Nephron (organoid): ENCODE data around the gene UMPS.
A peak's percentile ranks its signal among the peaks of the same experiment; 100 is the strongest.

Source experiments
- H3K27ac Mint-ChIP-seq, 3 experiments: 2 replicates each; pipeline ENCODE4 v1.8.0; 2020; ENCODE audit warnings: mixed read lengths in 3 of 3, mild to moderate bottlenecking in 2 of 3, moderate library complexity in 1 of 3
- H3K27me3 Mint-ChIP-seq: 2 replicates; pipeline ENCODE4 v1.8.0; 2021; ENCODE audit warnings: low read depth, mild to moderate bottlenecking, moderate library complexity, mixed read lengths
- H3K36me3 Mint-ChIP-seq: 2 replicates; pipeline ENCODE4 v1.8.0; 2020; ENCODE audit warnings: low read depth, mixed read lengths
- H3K4me1 Mint-ChIP-seq: 2 replicates; pipeline ENCODE4 v1.8.0; 2020; ENCODE audit warnings: mixed read lengths
- H3K4me3 Mint-ChIP-seq, 3 experiments: 2 replicates each; pipeline ENCODE4 v1.8.0; 2020; ENCODE audit warnings: mild to moderate bottlenecking in 3 of 3, mixed read lengths in 3 of 3, moderate library complexity in 2 of 3
- H3K9me3 Mint-ChIP-seq: 2 replicates; pipeline ENCODE4 v1.8.0; 2020; ENCODE audit warnings: mixed read lengths
- CTCF ChIP-seq, 3 experiments: fragments of 200-600 bp; sonication (generic); IDR thresholded peaks; one replicate each; pipeline ENCODE4 v1.5.0; 2021; ENCODE audit warnings: antibody characterized with exemption in 3 of 3; ENCODE audit not compliant: unreplicated experiment in 3 of 3

The UMPS gene

GRCh38 chr3:124774841-124775402 is 44.7 kb downstream of the UMPS start:
- no peak for TF ChIP-seq CTCF (IDR thresholded peaks at IDR 0.05; ENCODE audit: unreplicated experiment in 3 of 3)
- peaks cover 5% of the 10 kb centered on the region for H3K27me3 Mint-ChIP-seq

GRCh38 chr3:124775877-124776276 is 45.6 kb downstream of the UMPS start:
- TF ChIP-seq CTCF (IDR thresholded peaks at IDR 0.05; ENCODE audit: unreplicated experiment in 3 of 3) = no peak
- H3K4me1 Mint-ChIP-seq = peaks cover 86% of the 10 kb centered on the region
- peaks cover 5% of the 10 kb centered on the region for H3K27me3 Mint-ChIP-seq
- H3K4me3 Mint-ChIP-seq = peak overlapping the region in 1 of 3 experiments; percentile 26
- H3K27ac Mint-ChIP-seq = peak overlapping the region in 2 of 3 experiments; percentile 48 to 62
- no peaks in the 10 kb centered on the region for H3K9me3 Mint-ChIP-seq
- no peaks in the 10 kb centered on the region for H3K36me3 Mint-ChIP-seq

More at GRCh38 chr3:124774841-124775402, 44.7 kb downstream of the UMPS start:
- no peaks in the 10 kb centered on the region for H3K9me3 Mint-ChIP-seq
- peak overlapping the region in 1 of 3 experiments; percentile 10 for H3K4me3 Mint-ChIP-seq
- no peaks in the 10 kb centered on the region for H3K36me3 Mint-ChIP-seq
- H3K27ac Mint-ChIP-seq = peak overlapping the region; percentile 51 to 85 (median 62)
- H3K4me1 Mint-ChIP-seq = peaks cover 86% of the 10 kb centered on the region

- peaks cover 8% of the 10 kb centered on the region for H3K27me3 Mint-ChIP-seq
Observed at GRCh38 chr3:124776856-124777255, 46.6 kb downstream of the UMPS start.

GRCh38 chr3:124777762-124778470 is 47.7 kb downstream of the UMPS start:
- Mint-ChIP-seq H3K36me3 (no peaks in the 10 kb centered on the region), H3K4me1 (peaks cover 87% of the 10 kb centered on the region), H3K9me3 (no peaks in the 10 kb centered on the region), H3K4me3 (peak overlapping the region in 1 of 3 experiments; percentile 13), H3K27ac (peak overlapping the region; percentile 6 to 82 (median 74)), H3K27me3 (peaks cover 8% of the 10 kb centered on the region)
- TF ChIP-seq CTCF (IDR thresholded peaks at IDR 0.05; ENCODE audit: unreplicated experiment in 3 of 3) = no peak

More at GRCh38 chr3:124776856-124777255, 46.6 kb downstream of the UMPS start:
- TF ChIP-seq CTCF (IDR thresholded peaks at IDR 0.05; ENCODE audit: unreplicated experiment in 3 of 3) = no peak
- no peaks in the 10 kb centered on the region for H3K9me3 Mint-ChIP-seq
- H3K27ac Mint-ChIP-seq = peak overlapping the region in 1 of 3 experiments; percentile 47
- no peaks in the 10 kb centered on the region for H3K36me3 Mint-ChIP-seq
- no peak overlapping the region for H3K4me3 Mint-ChIP-seq
- peaks cover 88% of the 10 kb centered on the region for H3K4me1 Mint-ChIP-seq

- peaks cover 85% of the 10 kb centered on the region for H3K4me1 Mint-ChIP-seq
- no peaks in the 10 kb centered on the region for H3K36me3 Mint-ChIP-seq
- H3K9me3 Mint-ChIP-seq = no peaks in the 10 kb centered on the region
- peak overlapping the region; percentile 10 to 82 (median 74) for H3K27ac Mint-ChIP-seq
- TF ChIP-seq CTCF (IDR thresholded peaks at IDR 0.05; ENCODE audit: unreplicated experiment in 3 of 3) = no peak
- peaks cover 8% of the 10 kb centered on the region for H3K27me3 Mint-ChIP-seq
- no peak overlapping the region for H3K4me3 Mint-ChIP-seq
Observed at GRCh38 chr3:124779116-124779515, 48.9 kb downstream of the UMPS start.
